Upper lobe of right lung (tissue), 1 donor: ENCODE data around the gene SAMD3. TPM values are rescaled to one million over a fixed set of nuclear protein-coding genes. Genes with fewer than 3 reads are reported as not detected.
"Not testable (repeated sequence)": the region's sequence is repeated elsewhere in the genome, so short reads cannot be mapped to it uniquely, and the experiment has no call there.

ENCODE experiments used
- ATAC-seq: fragments of 200-7000 bp; cut with Tn5 transposase; one replicate; pipeline ENCODE4 v1.9.1; 2020; ENCODE audit warnings: mild to moderate bottlenecking, moderate library complexity
- DNase-seq: peaks from one replicate; pipeline ENCODE4 v3.0.0-alpha.2; 2020
- H3K27ac ChIP-seq: fragments of 200-600 bp; one replicate; pipeline ENCODE4 v1.8.0; 2022
- H3K27me3 ChIP-seq: fragments of 200-600 bp; one replicate; pipeline ENCODE4 v1.8.0; 2022; ENCODE audit warnings: mild to moderate bottlenecking
- H3K36me3 ChIP-seq: fragments of 200-600 bp; one replicate; pipeline ENCODE4 v1.8.0; 2022
- H3K4me1 ChIP-seq: fragments of 200-600 bp; one replicate; pipeline ENCODE4 v1.8.0; 2022
- H3K4me3 ChIP-seq: fragments of 200-600 bp; one replicate; pipeline ENCODE4 v1.8.0; 2022; ENCODE audit warnings: mild to moderate bottlenecking
- H3K9me3 ChIP-seq: fragments of 200-600 bp; one replicate; pipeline ENCODE4 v1.8.0; 2022
- intact Hi-C: fragments of 100-400 bp; cut with DNase I; formaldehyde crosslinking; loops from one replicate; pipeline ENCODE4 v1.11.0; 2022
- total RNA-seq: library from RNA; stranded (reverse); fragmentation: NEBNext Ultra II Directional; extraction: Animal tissue kit (Norgen Biotek cat#: 25700); gene quantifications from one replicate; pipeline ENCODE4 v1.2.1, GENCODE V29; 2021
- TF ChIP-seq, protein P1 (sequence below): fragments of 200-600 bp; IDR thresholded peaks from one replicate; pipeline ENCODE4 v1.8.0; 2022; ENCODE audit warnings: antibody characterized with exemption
- donor health status: DM: no; HTN: yes; CAD: no; lungs with severe emphysema.

Gene SAMD3
- total RNA-seq, 1 donor from 2014 or later = 5.2 TPM

DNA sequence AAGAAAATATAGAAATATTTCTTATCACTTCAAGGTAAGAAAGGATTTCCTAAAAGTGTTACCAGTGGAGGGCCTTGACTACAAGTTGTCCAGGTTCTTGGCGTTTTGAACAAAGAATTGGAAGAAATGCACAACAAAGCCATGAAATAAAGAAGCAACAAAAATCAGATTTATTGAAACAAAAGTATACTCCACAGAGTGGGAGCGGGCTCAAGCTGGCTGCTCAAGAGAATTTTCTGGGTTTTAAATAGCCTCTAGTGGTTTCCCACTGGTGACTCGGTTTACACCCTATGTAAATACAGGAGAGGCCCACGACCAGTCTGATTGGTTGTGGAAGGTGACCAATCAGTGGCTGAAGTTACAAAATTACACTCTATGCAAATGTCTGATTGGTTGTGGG lies 64.2 kb downstream of the SAMD3 start:
- Histone ChIP-seq H3K9me3 (no peaks in the 10 kb centered on the region), H3K27ac (no peak overlapping the region), H3K27me3 (no peaks in the 10 kb centered on the region), H3K4me3 (no peak overlapping the region), H3K36me3 (no peaks in the 10 kb centered on the region), H3K4me1 (no peaks in the 10 kb centered on the region)
- DNase-seq (no peak), ATAC-seq (no peak)
- intact Hi-C loops = no loop called here
- TF ChIP-seq, protein P1, sequence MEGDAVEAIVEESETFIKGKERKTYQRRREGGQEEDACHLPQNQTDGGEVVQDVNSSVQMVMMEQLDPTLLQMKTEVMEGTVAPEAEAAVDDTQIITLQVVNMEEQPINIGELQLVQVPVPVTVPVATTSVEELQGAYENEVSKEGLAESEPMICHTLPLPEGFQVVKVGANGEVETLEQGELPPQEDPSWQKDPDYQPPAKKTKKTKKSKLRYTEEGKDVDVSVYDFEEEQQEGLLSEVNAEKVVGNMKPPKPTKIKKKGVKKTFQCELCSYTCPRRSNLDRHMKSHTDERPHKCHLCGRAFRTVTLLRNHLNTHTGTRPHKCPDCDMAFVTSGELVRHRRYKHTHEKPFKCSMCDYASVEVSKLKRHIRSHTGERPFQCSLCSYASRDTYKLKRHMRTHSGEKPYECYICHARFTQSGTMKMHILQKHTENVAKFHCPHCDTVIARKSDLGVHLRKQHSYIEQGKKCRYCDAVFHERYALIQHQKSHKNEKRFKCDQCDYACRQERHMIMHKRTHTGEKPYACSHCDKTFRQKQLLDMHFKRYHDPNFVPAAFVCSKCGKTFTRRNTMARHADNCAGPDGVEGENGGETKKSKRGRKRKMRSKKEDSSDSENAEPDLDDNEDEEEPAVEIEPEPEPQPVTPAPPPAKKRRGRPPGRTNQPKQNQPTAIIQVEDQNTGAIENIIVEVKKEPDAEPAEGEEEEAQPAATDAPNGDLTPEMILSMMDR = no peak

DNA sequence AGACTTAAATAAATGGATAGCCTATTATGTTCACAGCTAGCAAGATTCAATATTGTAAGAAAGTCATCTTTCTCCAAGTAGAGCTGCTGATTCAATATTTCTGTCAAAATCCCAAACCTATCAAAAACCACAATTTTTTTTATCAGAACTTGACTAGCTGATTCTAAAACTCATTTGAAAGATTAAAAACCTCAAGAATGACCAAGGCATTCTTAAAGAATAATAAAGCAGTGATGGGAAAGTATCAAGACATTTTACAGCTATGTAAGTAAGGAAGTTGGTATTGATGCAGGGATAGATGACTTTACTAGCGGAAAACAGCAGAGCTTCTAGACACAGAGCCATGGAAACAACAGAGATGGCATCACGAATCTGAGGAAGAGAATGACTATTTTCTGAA lies 64.7 kb downstream of the SAMD3 start:
- Histone ChIP-seq H3K4me1 (no peaks in the 10 kb centered on the region), H3K4me3 (no peak overlapping the region), H3K36me3 (no peaks in the 10 kb centered on the region), H3K27me3 (no peaks in the 10 kb centered on the region), H3K9me3 (no peaks in the 10 kb centered on the region), H3K27ac (no peak overlapping the region)
- intact Hi-C loops = no loop called here
- DNase-seq = no peak
- TF ChIP-seq, protein P1 = no peak
- no peak for ATAC-seq

DNA sequence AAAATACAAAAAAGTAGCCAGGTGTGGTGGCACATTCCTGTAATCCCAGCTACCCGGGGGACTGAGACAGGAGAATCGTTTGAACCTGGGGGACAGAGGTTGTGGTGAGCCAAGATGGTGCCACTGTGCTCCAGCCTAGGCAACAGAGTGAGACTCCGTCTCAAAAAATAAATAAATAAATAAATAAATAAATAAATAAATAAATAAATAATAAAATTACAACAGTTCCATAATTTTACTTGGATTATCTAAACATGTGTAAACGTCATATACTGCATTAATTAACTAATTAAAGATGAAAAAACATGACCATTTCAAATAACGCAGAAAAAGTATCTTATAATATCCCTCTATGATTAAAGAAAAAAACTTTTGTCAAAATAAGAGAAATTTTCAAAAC lies 65.8 kb downstream of the SAMD3 start:
- H3K27ac ChIP-seq = no peak overlapping the region
- H3K4me3 ChIP-seq = no peak overlapping the region
- TF ChIP-seq, protein P1 = no peak
- DNase-seq (no peak), ATAC-seq (no peak)
- H3K9me3 ChIP-seq = no peaks in the 10 kb centered on the region
- H3K27me3 ChIP-seq = no peaks in the 10 kb centered on the region
- H3K36me3 ChIP-seq = no peaks in the 10 kb centered on the region
- no peaks in the 10 kb centered on the region for H3K4me1 ChIP-seq
- intact Hi-C loops = no loop called here

DNA sequence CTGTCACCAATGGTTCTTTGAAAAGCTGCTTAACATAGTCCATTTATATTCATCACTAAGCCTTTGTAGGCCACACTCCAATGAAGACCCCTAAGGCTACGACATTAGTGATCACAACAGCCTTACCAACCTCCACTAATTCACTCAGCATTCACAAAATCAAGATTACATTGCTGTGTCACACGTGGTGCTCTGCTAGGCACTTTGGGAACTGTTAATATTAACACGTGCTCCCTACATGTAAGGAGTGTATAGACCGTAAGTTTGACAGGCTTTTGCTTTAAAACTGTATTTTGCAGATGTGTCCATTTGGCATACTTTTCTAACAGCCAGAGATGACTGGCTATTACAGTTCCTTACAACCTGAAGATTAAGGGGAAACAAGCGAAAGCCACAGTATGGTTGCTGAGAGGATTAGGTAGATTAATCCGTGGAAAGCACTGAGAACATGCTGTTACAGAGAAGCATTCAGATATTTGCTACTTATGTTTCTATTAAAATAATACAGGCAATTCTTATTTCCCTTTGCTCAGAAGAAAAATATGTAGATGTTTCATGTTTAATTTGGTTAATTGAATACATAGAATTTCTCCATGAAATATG lies 69.7 kb downstream of the SAMD3 start:
- Histone ChIP-seq H3K4me3 (no peak overlapping the region), H3K27ac (no peak overlapping the region), H3K27me3 (no peaks in the 10 kb centered on the region), H3K36me3 (no peaks in the 10 kb centered on the region), H3K4me1 (no peaks in the 10 kb centered on the region), H3K9me3 (no peaks in the 10 kb centered on the region)
- TF ChIP-seq, protein P1 = no peak
- ATAC-seq (no peak), DNase-seq (no peak)
- intact Hi-C loops = no loop called here

DNA sequence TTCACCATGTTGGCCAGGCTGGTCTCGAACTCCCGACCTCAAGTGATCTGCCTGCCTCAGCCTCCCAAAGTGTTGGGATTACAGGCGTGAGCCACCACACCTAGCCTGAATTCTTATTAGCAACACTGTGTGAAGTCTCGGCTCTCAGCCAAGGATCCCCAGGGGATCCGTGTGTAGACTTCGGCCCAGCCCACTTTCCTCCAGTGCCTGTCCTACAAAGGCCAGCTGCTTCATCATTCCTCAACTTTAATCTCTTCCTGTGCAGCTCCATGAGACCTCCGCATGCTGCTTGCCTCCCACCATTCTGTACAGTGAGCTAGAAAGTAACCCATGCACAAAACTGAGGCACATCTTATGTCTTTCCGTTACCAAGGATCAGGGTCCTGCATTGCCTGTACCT lies 71.8 kb downstream of the SAMD3 start:
- Histone ChIP-seq H3K36me3 (no peaks in the 10 kb centered on the region), H3K9me3 (no peaks in the 10 kb centered on the region), H3K27me3 (no peaks in the 10 kb centered on the region), H3K4me1 (no peaks in the 10 kb centered on the region), H3K27ac (no peak overlapping the region), H3K4me3 (no peak overlapping the region)
- DNase-seq = no peak
- TF ChIP-seq, protein P1 = no peak
- ATAC-seq = no peak
- intact Hi-C loops = no loop called here

DNA sequence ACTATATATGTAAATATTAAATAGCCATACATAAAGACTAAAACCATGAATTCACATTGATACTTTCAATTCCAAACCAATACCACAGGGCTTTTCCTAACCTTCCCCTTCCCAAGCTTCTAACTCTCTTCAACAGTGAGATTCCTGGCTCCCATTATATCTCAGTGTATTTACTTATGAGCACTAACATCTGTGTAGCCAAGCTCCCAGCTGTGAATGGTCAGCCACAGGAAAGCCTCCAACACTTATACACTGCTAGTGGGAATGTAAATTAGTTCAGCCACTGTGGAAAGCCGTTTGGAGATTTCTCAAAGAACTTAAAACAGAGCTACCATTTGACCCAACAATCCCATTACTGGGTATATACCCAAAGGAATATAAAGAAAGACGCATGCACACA lies 73.7 kb downstream of the SAMD3 start:
- H3K4me3 ChIP-seq, H3K9me3 ChIP-seq, DNase-seq, H3K4me1 ChIP-seq, H3K27ac ChIP-seq, H3K27me3 ChIP-seq, H3K36me3 ChIP-seq, intact Hi-C loops, ATAC-seq: not testable (repeated sequence)
